K562 (cell line): ENCODE data around the gene CARD11. TPM values are rescaled to one million over a fixed set of nuclear protein-coding genes. Genes with fewer than 3 reads are reported as not detected.

ENCODE experiments used
- ATAC-seq: fragments of 200-7000 bp; cut with Tn5 transposase; 3 replicates; pipeline ENCODE4 v1.9.1; 2020; ENCODE audit warnings: moderate library complexity
- BruUV-seq: library from RNA; stranded (reverse); fragments of 400-500 nt; replicated peaks from 2 replicates; lab custom pipeline; 2021; lab: Mats Ljungman, UMichigan
- CTCF ChIA-PET: fragments of 300-600 bp; formaldehyde crosslinking; extraction: SDS; loops from one replicate; lab custom pipeline; 2021; ENCODE audit warnings: low intra/inter-chr PET ratio; lab: Yijun Ruan, JAX
- POLR2A ChIA-PET: fragments of 300-600, 350-650 bp; sonication (Branson Sonifier 250); formaldehyde crosslinking; extraction: SDS; loops from one replicate; lab custom pipeline; 2021; ENCODE audit warnings: antibody characterized with exemption, inconsistent platforms; lab: Yijun Ruan, JAX
- DNase-seq, 4 experiments: peaks; one replicate each; pipeline versions ENCODE4 v3.0.0 to v3.0.0-alpha.2; 2011 to 2018; ENCODE audit warnings: low spot score in 3 of 4, mixed read lengths in 3 of 4; ENCODE audit errors: extremely low read depth in 1 of 4
- FAIRE-seq: peaks from 2 replicates; lab custom pipeline; 2011; peaks lifted over from hg19 to GRCh38; lab: Jason Lieb, UNC
- H2AFZ ChIP-seq: 2 replicates; pipeline ENCODE4 v1.6.0; 2011; ENCODE audit warnings: low read depth, low read length, control low read depth, inconsistent platforms
- H3K27ac ChIP-seq: fragments of 200-600 bp; 3 replicates; pipeline ENCODE4 v1.8.0; 2011; ENCODE audit warnings: low read depth, mild to moderate bottlenecking, control low read depth, inconsistent platforms, low read length, moderate library complexity, mixed read lengths; ENCODE audit errors: extremely low read depth
- H3K27me3 ChIP-seq, 2 experiments: fragments of 300-600 bp in 1 of 2; 2 replicates in 1 of 2; 3 replicates in 1 of 2; pipeline versions ENCODE4 v1.6.0 to v1.8.0; 2011; ENCODE audit warnings: inconsistent platforms in 2 of 2, low read length in 2 of 2, mild to moderate bottlenecking in 1 of 2, mixed read lengths in 1 of 2, moderate library complexity in 1 of 2; ENCODE audit not compliant: control insufficient read depth in 2 of 2, insufficient read depth in 2 of 2
- H3K36me3 ChIP-seq: fragments of 300-600 bp; 3 replicates; pipeline ENCODE4 v1.8.0; 2011; ENCODE audit warnings: mild to moderate bottlenecking, low read length, inconsistent platforms; ENCODE audit not compliant: control insufficient read depth, insufficient read depth
- H3K4me1 ChIP-seq, 2 experiments: fragments of 200-600 bp in 1 of 2; replicated peaks in 1 of 2; 2 replicates in 1 of 2; 3 replicates in 1 of 2; pipeline versions ENCODE4 v1.5.1 to v1.8.0; 2011; ENCODE audit warnings: inconsistent platforms in 2 of 2, low read length in 2 of 2, mild to moderate bottlenecking in 1 of 2, mixed read lengths in 1 of 2, moderate library complexity in 1 of 2; ENCODE audit not compliant: control insufficient read depth in 2 of 2, insufficient read depth in 2 of 2
- H3K4me2 ChIP-seq: 2 replicates; pipeline ENCODE4 v1.6.1; 2011; ENCODE audit warnings: low read length, control low read depth, inconsistent platforms, mixed read lengths; ENCODE audit not compliant: insufficient read depth
- H3K4me3 ChIP-seq: fragments of 200-600 bp; sonication (generic), shearing (Covaris generic); 2 replicates; pipeline ENCODE4 v1.5.1; 2016; ENCODE audit warnings: control low read depth, inconsistent platforms
- H3K79me2 ChIP-seq: fragments of 200-600 bp; 3 replicates; pipeline ENCODE4 v1.8.0; 2011; ENCODE audit warnings: low read length, inconsistent platforms; ENCODE audit not compliant: control insufficient read depth, insufficient read depth
- H3K9ac ChIP-seq, 2 experiments: 2 replicates each; pipeline versions ENCODE4 v1.6.0 to v1.6.1; 2011; ENCODE audit warnings: low read depth in 2 of 2, low read length in 2 of 2, control low read depth in 1 of 2, inconsistent platforms in 1 of 2, mild to moderate bottlenecking in 1 of 2, mixed read lengths in 1 of 2; ENCODE audit not compliant: insufficient read depth in 1 of 2
- H3K9me1 ChIP-seq: one replicate; pipeline ENCODE4 v1.6.0; 2011; ENCODE audit warnings: inconsistent platforms, mild to moderate bottlenecking, low read length, moderate library complexity; ENCODE audit not compliant: control insufficient read depth, insufficient read depth
- H3K9me3 ChIP-seq: replicated peaks from 2 replicates; pipeline ENCODE4 v1.5.1; 2011; ENCODE audit warnings: low read depth, low read length, inconsistent platforms; ENCODE audit not compliant: control insufficient read depth, insufficient read depth
- H4K20me1 ChIP-seq: replicated peaks from 2 replicates; pipeline ENCODE4 v1.6.1; 2011; ENCODE audit warnings: low read length, inconsistent platforms, mixed read lengths; ENCODE audit not compliant: control insufficient read depth, insufficient read depth
- ARNT ChIP-seq, 2 experiments: fragments of 450-650 bp; IDR thresholded peaks; 2 replicates each; pipeline ENCODE4 v1.6.1; 2016; ENCODE audit warnings: mild to moderate bottlenecking in 1 of 2
- EP400 ChIP-seq: fragments of 450-650 bp; IDR thresholded peaks from 2 replicates; pipeline ENCODE4 v1.6.1; 2017; ENCODE audit warnings: antibody characterized with exemption, mild to moderate bottlenecking, moderate library complexity
- KAT2B ChIP-seq: IDR thresholded peaks from one replicate; pipeline ENCODE4 v1.6.1; 2012; ENCODE audit warnings: low read depth, mild to moderate bottlenecking, control low read depth, inconsistent platforms, low read length, moderate library complexity
- MYBL2 ChIP-seq, 2 experiments: fragments of 450-650 bp in 1 of 2; sonication (generic) in 1 of 2; formaldehyde crosslinking in 1 of 2; IDR thresholded peaks; 2 replicates each; pipeline versions ENCODE4 v1.6.1 to v1.8.1; 2017 to 2022; ENCODE audit warnings: borderline replicate concordance in 1 of 2, inconsistent platforms in 1 of 2, low read depth in 1 of 2, mild to moderate bottlenecking in 1 of 2, missing genetic modification reagents in 1 of 2, moderate library complexity in 1 of 2
- NONO ChIP-seq, 2 experiments: fragments of 200-400 bp in 1 of 2; fragments of 450-650 bp in 1 of 2; formaldehyde crosslinking in 1 of 2; IDR thresholded peaks; 2 replicates each; pipeline ENCODE4 v1.6.1; 2017; ENCODE audit warnings: low read depth in 2 of 2, mild to moderate bottlenecking in 2 of 2, moderate library complexity in 2 of 2, low read length in 1 of 2
- PHTF2 ChIP-seq: fragments of 250-450 bp; sonication (Bioruptor Pico); IDR thresholded peaks from 2 replicates; pipeline ENCODE4 v1.5.0; 2021; ENCODE audit warnings: mild to moderate bottlenecking
- RCOR1 ChIP-seq, 2 experiments: IDR thresholded peaks; 2 replicates each; pipeline ENCODE4 v1.6.1; 2012; ENCODE audit warnings: low read depth in 2 of 2, low read length in 2 of 2, borderline replicate concordance in 1 of 2, improper control_type of control experiment in 1 of 2
- TEAD4 ChIP-seq, 2 experiments: sonication (generic) in 1 of 2; formaldehyde crosslinking in 1 of 2; IDR thresholded peaks; 2 replicates each; pipeline versions ENCODE4 v1.6.1 to v1.8.0; 2012 to 2022; ENCODE audit warnings: borderline replicate concordance in 1 of 2, inconsistent platforms in 1 of 2, low read length in 1 of 2, mild to moderate bottlenecking in 1 of 2, missing genetic modification reagents in 1 of 2
- THRAP3 ChIP-seq: fragments of 450-650 bp; IDR thresholded peaks from 2 replicates; pipeline ENCODE4 v1.6.1; 2016; ENCODE audit warnings: mild to moderate bottlenecking, inconsistent platforms, borderline replicate concordance
- TRIM24 ChIP-seq, 2 experiments: fragments of 450-650 bp; IDR thresholded peaks; 2 replicates each; pipeline ENCODE4 v1.6.1; 2016
- U2AF2 ChIP-seq: fragments of 200-400 bp; formaldehyde crosslinking; optimal IDR thresholded peaks from 2 replicates; pipeline ENCODE3; 2017; ENCODE audit warnings: low read depth, mild to moderate bottlenecking, low read length
- XRCC5 ChIP-seq: fragments of 200-400 bp; formaldehyde crosslinking; IDR thresholded peaks from 2 replicates; pipeline ENCODE4 v1.6.1; 2017; ENCODE audit warnings: low read depth, mild to moderate bottlenecking, low read length
- ZNF551 ChIP-seq: fragments of 250-450 bp; sonication (Bioruptor Pico); IDR thresholded peaks from 2 replicates; pipeline ENCODE4 v1.5.0; 2021; ENCODE audit warnings: mild to moderate bottlenecking, moderate library complexity
- ZNF586 ChIP-seq: fragments of 450-650 bp; formaldehyde crosslinking; conservative IDR thresholded peaks from 2 replicates; pipeline ENCODE4 v1.4.0; 2020; ENCODE audit warnings: mild to moderate bottlenecking, moderate library complexity
- WGBS: fragments of 100-300 bp; shearing (Covaris generic); methylation state at CpG from one replicate; pipeline ENCODE4 v1.1.6; 2016; ENCODE audit warnings: low coverage, mixed read lengths; ENCODE audit not compliant: insufficient coverage; ENCODE audit errors: missing lambda C conversion rate; 5-methylcytosine and 5-hydroxymethylcytosine counted together
- in situ Hi-C: fragments of 300-500 bp; cut with MboI; formaldehyde crosslinking; loops from 4 replicates; pipeline ENCODE4 v1.15.0; 2018; ENCODE audit warnings: inconsistent platforms, mixed read lengths
- intact Hi-C: fragments of 100-400 bp; cut with micrococcal nuclease; formaldehyde crosslinking; loops from 2 replicates; pipeline ENCODE4 v1.14.2; 2022
- polyA plus RNA-seq, 8 experiments: library from polyadenylated mRNA; depleted of rRNA in 4 of 8; stranded (reverse) in 5 of 8; unstranded in 3 of 8; fragments of >200 nt; fragmentation: Nextera tagmentation in 2 of 8; fragmentation: Illumina TruSeq in 1 of 8; extraction: Ambion mirVana in 2 of 8; extraction: Trizol in 1 of 8; gene quantifications; 2 replicates each; pipeline versions ENCODE4 v1.2.1 to v1.2.3, GENCODE V29; 2011 to 2014; ENCODE audit warnings: inconsistent platforms in 1 of 8, missing spikeins in 1 of 8
- total RNA-seq, 7 experiments: library from RNA; depleted of rRNA in 6 of 7; stranded (reverse); fragments of >200 nt in 6 of 7; fragmentation: Illumina TruSeq in 2 of 7; extraction: Trizol in 2 of 7; gene quantifications; 2 replicates each; pipeline versions ENCODE4 v1.2.1 to v1.2.3, GENCODE V29; 2011 to 2021; ENCODE audit warnings: low replicate concordance in 1 of 7
- TF ChIP-seq, protein P1 (sequence below), 2 experiments: fragments of 450-650 bp in 1 of 2; sonication (generic) in 1 of 2; formaldehyde crosslinking in 1 of 2; IDR thresholded peaks in 1 of 2; conservative IDR thresholded peaks in 1 of 2; 2 replicates each; pipeline versions ENCODE4 v1.6.1 to v1.8.1; 2016 to 2023; ENCODE audit warnings: mild to moderate bottlenecking in 2 of 2, moderate library complexity in 2 of 2, inconsistent platforms in 1 of 2, missing genetic modification reagents in 1 of 2
- TF ChIP-seq, protein P2 (sequence below), 2 experiments: fragments of 450-650 bp; IDR thresholded peaks; 2 replicates each; pipeline ENCODE4 v1.6.1; 2018; ENCODE audit warnings: mild to moderate bottlenecking in 2 of 2, low read depth in 1 of 2; ENCODE audit not compliant: partially characterized antibody in 2 of 2

CARD11 gene
- total and polyA plus RNA-seq, 9 of the 15 experiments (the other 6 are each of a cell fraction or from before 2014, with no cell fraction given) = 0.07 to 12.8 (median 5.7) TPM

DNA sequence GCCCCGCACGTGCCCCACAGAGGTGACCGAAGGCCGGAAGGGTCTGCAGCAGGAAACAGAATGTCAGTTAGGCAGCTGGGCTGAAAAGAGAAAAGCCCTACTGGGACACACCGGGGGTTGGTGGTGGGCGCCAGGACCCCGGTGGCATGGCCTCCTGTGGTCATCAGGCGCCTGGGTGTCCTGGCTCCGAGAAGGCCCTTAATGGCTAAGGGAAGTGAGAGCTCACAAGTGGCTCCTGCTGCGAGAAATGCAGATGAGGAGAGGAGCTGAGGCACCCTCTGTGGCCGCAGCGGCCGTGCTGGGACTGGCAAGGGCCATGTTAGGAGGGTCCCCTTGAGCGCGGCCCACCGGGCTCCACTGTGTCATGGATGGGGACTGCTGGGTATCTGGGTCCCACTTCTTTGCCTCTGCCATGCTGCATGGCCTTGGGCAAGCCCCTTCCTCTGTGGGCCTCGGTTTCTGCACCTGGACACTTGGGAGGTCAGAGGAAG lies 120.3 kb downstream of the CARD11 start:
- in situ Hi-C loops (no loop called here), intact Hi-C loops (no loop called here)
- Histone ChIP-seq H3K27ac (no peak overlapping the region), H3K36me3 (no peaks in the 10 kb centered on the region), H3K79me2 (no peaks in the 10 kb centered on the region), H3K4me3 (no peak overlapping the region), H3K9me3 (0 out of 2 replicates have a peak, but pooled peaks cover 2% of the 10 kb centered on the region), H2AFZ (no peak overlapping the region), H3K4me2 (no peak overlapping the region), H4K20me1 (peaks cover 5% of the 10 kb centered on the region; the same call in 1 of the 2 replicates), H3K9ac (no peak overlapping the region; a peak in 1 of 4 replicates), H3K27me3 (no peaks in the 10 kb centered on the region), H3K9me1 (no peaks in the 10 kb centered on the region), H3K4me1 (peaks cover 0 to 9% of the 10 kb centered on the region in 2 experiments; a peak in 2 of 5 replicates)
- CTCF ChIA-PET = no interaction called here
- no TSS peak for BruUV-seq
- ATAC-seq (no peak), FAIRE-seq (no peak), DNase-seq (no peak)
- 62% methylated on average over 17 of the region's 17 CpGs for WGBS
- POLR2A ChIA-PET = interaction anchor here (0.7 to 1.9 kb wide), 3 partner anchors 9 to 368 kb away, joined by 3 to 4 read pairs (median 4); partner anchors contain the start of gene BRAT1
- TF ChIP-seq PHTF2 (CRISPR knock-in tag) (no peak), U2AF2 (no peak), ZNF551 (no peak), KAT2B (no peak), EP400 (no peak), NONO (IDR thresholded peaks at IDR 0.05; ENCODE audit: low read depth in 2 of 2, low read length in 1 of 2) (no peak), ZNF586 (CRISPR knock-in tag) (no peak), MYBL2 (IDR thresholded peaks at IDR 0.05; ENCODE audit: low read depth) (no peak), MYBL2 (CRISPR knock-in tag; IDR thresholded peaks at IDR 0.05; ENCODE audit: borderline replicate concordance) (no peak), RCOR1 (IDR thresholded peaks at IDR 0.05; ENCODE audit: borderline replicate concordance in 1 of 2, low read depth in 2 of 2, low read length in 2 of 2) (no peak), ARNT (IDR thresholded peaks at IDR 0.05) (no peak), TEAD4 (IDR thresholded peaks at IDR 0.05; ENCODE audit: low read length) (no peak), TEAD4 (CRISPR knock-in tag; IDR thresholded peaks at IDR 0.05; ENCODE audit: borderline replicate concordance) (no peak), TRIM24 (IDR thresholded peaks at IDR 0.05) (no peak), XRCC5 (no peak), THRAP3 (no peak)
- TF ChIP-seq, protein P1, sequence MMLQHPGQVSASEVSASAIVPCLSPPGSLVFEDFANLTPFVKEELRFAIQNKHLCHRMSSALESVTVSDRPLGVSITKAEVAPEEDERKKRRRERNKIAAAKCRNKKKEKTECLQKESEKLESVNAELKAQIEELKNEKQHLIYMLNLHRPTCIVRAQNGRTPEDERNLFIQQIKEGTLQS (IDR thresholded peaks at IDR 0.05) = no peak
- TF ChIP-seq, protein P1 (CRISPR knock-in tag; conservative IDR thresholded peaks at IDR 0.05) = no peak
- TF ChIP-seq, protein P2, sequence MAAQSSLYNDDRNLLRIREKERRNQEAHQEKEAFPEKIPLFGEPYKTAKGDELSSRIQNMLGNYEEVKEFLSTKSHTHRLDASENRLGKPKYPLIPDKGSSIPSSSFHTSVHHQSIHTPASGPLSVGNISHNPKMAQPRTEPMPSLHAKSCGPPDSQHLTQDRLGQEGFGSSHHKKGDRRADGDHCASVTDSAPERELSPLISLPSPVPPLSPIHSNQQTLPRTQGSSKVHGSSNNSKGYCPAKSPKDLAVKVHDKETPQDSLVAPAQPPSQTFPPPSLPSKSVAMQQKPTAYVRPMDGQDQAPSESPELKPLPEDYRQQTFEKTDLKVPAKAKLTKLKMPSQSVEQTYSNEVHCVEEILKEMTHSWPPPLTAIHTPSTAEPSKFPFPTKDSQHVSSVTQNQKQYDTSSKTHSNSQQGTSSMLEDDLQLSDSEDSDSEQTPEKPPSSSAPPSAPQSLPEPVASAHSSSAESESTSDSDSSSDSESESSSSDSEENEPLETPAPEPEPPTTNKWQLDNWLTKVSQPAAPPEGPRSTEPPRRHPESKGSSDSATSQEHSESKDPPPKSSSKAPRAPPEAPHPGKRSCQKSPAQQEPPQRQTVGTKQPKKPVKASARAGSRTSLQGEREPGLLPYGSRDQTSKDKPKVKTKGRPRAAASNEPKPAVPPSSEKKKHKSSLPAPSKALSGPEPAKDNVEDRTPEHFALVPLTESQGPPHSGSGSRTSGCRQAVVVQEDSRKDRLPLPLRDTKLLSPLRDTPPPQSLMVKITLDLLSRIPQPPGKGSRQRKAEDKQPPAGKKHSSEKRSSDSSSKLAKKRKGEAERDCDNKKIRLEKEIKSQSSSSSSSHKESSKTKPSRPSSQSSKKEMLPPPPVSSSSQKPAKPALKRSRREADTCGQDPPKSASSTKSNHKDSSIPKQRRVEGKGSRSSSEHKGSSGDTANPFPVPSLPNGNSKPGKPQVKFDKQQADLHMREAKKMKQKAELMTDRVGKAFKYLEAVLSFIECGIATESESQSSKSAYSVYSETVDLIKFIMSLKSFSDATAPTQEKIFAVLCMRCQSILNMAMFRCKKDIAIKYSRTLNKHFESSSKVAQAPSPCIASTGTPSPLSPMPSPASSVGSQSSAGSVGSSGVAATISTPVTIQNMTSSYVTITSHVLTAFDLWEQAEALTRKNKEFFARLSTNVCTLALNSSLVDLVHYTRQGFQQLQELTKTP (IDR thresholded peaks at IDR 0.05; ENCODE audit: low read depth in 1 of 2, partially characterized antibody in 2 of 2) = no peak
